A549 (cell line): ENCODE measurements around the gene NFATC4.

ENCODE experiments used
- CBX8 ChIP-seq: fragments of 200-600 bp; sonication (generic); IDR thresholded peaks from 2 replicates; pipeline ENCODE4 v1.6.1; 2016
- CHD2 ChIP-seq: fragments of 150-350 bp; IDR thresholded peaks from 2 replicates; pipeline ENCODE4 v1.6.1; 2014; ENCODE audit warnings: low read length; ENCODE audit not compliant: partially characterized antibody
- EP300 ChIP-seq, 2 experiments: fragments of >200 bp; sonication (Bioruptor Twin); formaldehyde crosslinking; IDR thresholded peaks; 2 replicates in 1 of 2; 3 replicates in 1 of 2; pipeline ENCODE4 v1.6.1; 2016 to 2017
- POLR2AphosphoS2 ChIP-seq: conservative IDR thresholded peaks from 2 replicates; pipeline ENCODE4 v1.6.1; 2012; ENCODE audit warnings: low read length, improper control_type of control experiment, inconsistent platforms
- RAD21 ChIP-seq, 2 experiments: fragments of >200 bp in 1 of 2; sonication (Bioruptor Twin) in 1 of 2; formaldehyde crosslinking in 1 of 2; IDR thresholded peaks in 1 of 2; conservative IDR thresholded peaks in 1 of 2; 2 replicates in 1 of 2; 3 replicates in 1 of 2; pipeline ENCODE4 v1.6.1; 2012 to 2018; ENCODE audit warnings: inconsistent platforms in 1 of 2
- RFX5 ChIP-seq: fragments of 450-650 bp; IDR thresholded peaks from 2 replicates; pipeline ENCODE4 v1.7.1; 2014; ENCODE audit warnings: antibody characterized with exemption, mild to moderate bottlenecking, moderate library complexity
- TF ChIP-seq, protein P1 (sequence below): fragments of >200 bp; sonication (Bioruptor Twin); formaldehyde crosslinking; IDR thresholded peaks from 3 replicates; pipeline ENCODE4 v1.5.1; 2016
- TF ChIP-seq, protein P2 (sequence below): IDR thresholded peaks from 2 replicates; pipeline ENCODE4 v1.6.1; 2012

DNA sequence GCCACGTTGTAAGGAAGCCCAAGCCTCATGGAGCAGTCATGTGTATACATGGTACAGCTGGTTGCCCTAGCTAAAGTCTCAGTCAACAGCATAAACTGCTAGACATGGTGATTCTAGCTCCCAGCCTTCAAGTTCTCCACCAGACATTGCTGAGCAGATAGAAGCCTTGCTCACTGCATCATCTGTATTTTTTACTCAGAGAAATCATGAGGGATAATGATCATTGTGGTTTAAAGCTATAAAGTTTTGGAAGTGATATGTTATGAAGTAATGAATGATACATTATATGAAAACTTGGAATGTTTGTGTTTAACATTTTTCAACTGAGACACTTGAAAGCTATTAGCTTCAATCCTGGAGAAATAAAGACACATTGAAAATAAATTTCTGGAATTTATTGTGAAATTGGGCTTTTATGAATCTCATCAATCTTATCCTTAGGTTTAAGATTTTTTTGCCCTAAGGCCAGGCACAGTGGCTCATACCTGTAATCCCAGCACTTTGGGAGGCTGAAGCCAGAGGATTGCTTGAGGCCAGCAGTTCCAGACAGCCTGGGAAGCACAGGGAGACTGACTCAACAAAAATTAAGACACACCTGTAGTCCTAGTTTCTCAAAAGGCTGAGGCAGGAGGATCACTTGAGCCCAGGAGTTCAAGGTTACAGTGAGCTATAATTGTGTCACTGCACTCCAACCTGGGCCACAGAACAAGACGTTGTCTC, 5.6 kb upstream of the NFATC4 start:
- TF ChIP-seq CBX8 (no peak), CHD2 (no peak), RFX5 (no peak), EP300 (IDR thresholded peaks at IDR 0.05) (no peak), RAD21 (conservative IDR thresholded peaks at IDR 0.05 in 1 of 2, IDR thresholded peaks at IDR 0.05 in 1 of 2) (no peak), POLR2AphosphoS2 (no peak)
- TF ChIP-seq, protein P1, sequence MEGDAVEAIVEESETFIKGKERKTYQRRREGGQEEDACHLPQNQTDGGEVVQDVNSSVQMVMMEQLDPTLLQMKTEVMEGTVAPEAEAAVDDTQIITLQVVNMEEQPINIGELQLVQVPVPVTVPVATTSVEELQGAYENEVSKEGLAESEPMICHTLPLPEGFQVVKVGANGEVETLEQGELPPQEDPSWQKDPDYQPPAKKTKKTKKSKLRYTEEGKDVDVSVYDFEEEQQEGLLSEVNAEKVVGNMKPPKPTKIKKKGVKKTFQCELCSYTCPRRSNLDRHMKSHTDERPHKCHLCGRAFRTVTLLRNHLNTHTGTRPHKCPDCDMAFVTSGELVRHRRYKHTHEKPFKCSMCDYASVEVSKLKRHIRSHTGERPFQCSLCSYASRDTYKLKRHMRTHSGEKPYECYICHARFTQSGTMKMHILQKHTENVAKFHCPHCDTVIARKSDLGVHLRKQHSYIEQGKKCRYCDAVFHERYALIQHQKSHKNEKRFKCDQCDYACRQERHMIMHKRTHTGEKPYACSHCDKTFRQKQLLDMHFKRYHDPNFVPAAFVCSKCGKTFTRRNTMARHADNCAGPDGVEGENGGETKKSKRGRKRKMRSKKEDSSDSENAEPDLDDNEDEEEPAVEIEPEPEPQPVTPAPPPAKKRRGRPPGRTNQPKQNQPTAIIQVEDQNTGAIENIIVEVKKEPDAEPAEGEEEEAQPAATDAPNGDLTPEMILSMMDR = no peak
- TF ChIP-seq, protein P2, sequence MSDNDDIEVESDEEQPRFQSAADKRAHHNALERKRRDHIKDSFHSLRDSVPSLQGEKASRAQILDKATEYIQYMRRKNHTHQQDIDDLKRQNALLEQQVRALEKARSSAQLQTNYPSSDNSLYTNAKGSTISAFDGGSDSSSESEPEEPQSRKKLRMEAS = no peak
